ENCODE data around the gene BDKRB1.

BDKRB1 gene

GRCh38 chr14:96285667-96286066, 29.7 kb downstream of the BDKRB1 start:
- no peak for DNase-seq

GRCh38 chr14:96286251-96286650, 30.2 kb downstream of the BDKRB1 start:
- DNase-seq = no peak

GRCh38 chr14:96287856-96288255, 31.8 kb downstream of the BDKRB1 start:
- no peak for DNase-seq

- no peak for DNase-seq
These were observed 38.2 kb downstream of the BDKRB1 start for GRCh38 chr14:96294246-96294645.

- no peak for DNase-seq
These were observed 41.0 kb downstream of the BDKRB1 start for GRCh38 chr14:96297000-96297399.

- DNase-seq = no peak
These were observed 42.0 kb downstream of the BDKRB1 start for GRCh38 chr14:96297997-96298515.

GRCh38 chr14:96299441-96299840, 43.4 kb downstream of the BDKRB1 start:
- no peak for DNase-seq

- DNase-seq = no peak
These were observed 48.0 kb downstream of the BDKRB1 start for GRCh38 chr14:96303981-96304380.

- DNase-seq = no peak
These were observed 48.9 kb downstream of the BDKRB1 start for GRCh38 chr14:96304956-96305355.

- no peak for DNase-seq
These were observed 51.4 kb downstream of the BDKRB1 start for GRCh38 chr14:96307434-96307833.

GRCh38 chr14:96309133-96309895, 53.3 kb downstream of the BDKRB1 start:
- DNase-seq = no peak

- DNase-seq = no peak
These were observed 53.9 kb downstream of the BDKRB1 start for GRCh38 chr14:96309896-96310330.

- DNase-seq = no peak
These were observed 54.9 kb downstream of the BDKRB1 start for GRCh38 chr14:96310906-96311305.
